GM18526 (cell line): ENCODE results near the gene POC1B.

Source experiments
- POLR2A ChIP-seq: IDR thresholded peaks from 3 replicates; pipeline ENCODE4 v1.6.1; 2011; ENCODE audit not compliant: insufficient read length; ENCODE audit errors: extremely low read depth

POC1B gene

GRCh38 chr12:89481213-89481914 is 44.5 kb downstream of the POC1B start:
- no peak for TF ChIP-seq POLR2A

- no peak for TF ChIP-seq POLR2A
Measured at GRCh38 chr12:89479982-89480381, 45.9 kb downstream of the POC1B start.

- TF ChIP-seq POLR2A = no peak
Measured at GRCh38 chr12:89477633-89478279, 48.1 kb downstream of the POC1B start.

- no peak for TF ChIP-seq POLR2A
Measured at GRCh38 chr12:89476904-89477595, 48.8 kb downstream of the POC1B start.

- TF ChIP-seq POLR2A = no peak
Measured at GRCh38 chr12:89476232-89476631, 49.6 kb downstream of the POC1B start.

- TF ChIP-seq POLR2A = no peak
Measured at GRCh38 chr12:89475203-89475990, 50.5 kb downstream of the POC1B start.

GRCh38 chr12:89474615-89475014 is 51.2 kb downstream of the POC1B start:
- no peak for TF ChIP-seq POLR2A

- TF ChIP-seq POLR2A = no peak
Measured at GRCh38 chr12:89472508-89472907, 53.3 kb downstream of the POC1B start.

- TF ChIP-seq POLR2A = no peak
Measured at GRCh38 chr12:89470741-89471509, 54.9 kb downstream of the POC1B start.

- TF ChIP-seq POLR2A = no peak
Measured at GRCh38 chr12:89469361-89469760, 56.5 kb downstream of the POC1B start.

- TF ChIP-seq POLR2A = no peak
Measured at GRCh38 chr12:89468648-89469326, 57.1 kb downstream of the POC1B start.

- no peak for TF ChIP-seq POLR2A
Measured at GRCh38 chr12:89468017-89468416, 57.8 kb downstream of the POC1B start.

GRCh38 chr12:89464974-89465592 is 60.8 kb downstream of the POC1B start:
- TF ChIP-seq POLR2A = no peak
